Right lobe of liver (tissue), 6 donors: ENCODE data around the gene EEFSEC. TPM values are rescaled to one million over a fixed set of nuclear protein-coding genes. Genes with fewer than 3 reads are reported as not detected.
A peak's percentile ranks its signal among the peaks of the same experiment; 100 is the strongest.

Experiments used
- ATAC-seq, 4 donors: fragments of 200-7000 bp; cut with Tn5 transposase; one replicate each; pipeline ENCODE4 v1.9.1; 2020; ENCODE audit warnings: mild to moderate bottlenecking in 4 of 4, moderate library complexity in 4 of 4
- DNase-seq, 3 donors: peaks; one replicate each; pipeline ENCODE4 v3.0.0-alpha.2; 2020
- H3K27ac ChIP-seq, 3 donors: fragments of 200-600 bp; one replicate each; pipeline ENCODE4 v1.8.0; 2022
- H3K27me3 ChIP-seq, 2 donors: fragments of 200-600 bp; one replicate each; pipeline ENCODE4 v1.8.0; 2022
- H3K36me3 ChIP-seq, 4 donors: fragments of 200-600 bp; sonication (generic) in 1 of 4; one replicate each; pipeline versions ENCODE4 v1.5.1 to v1.8.0; 2017 to 2022; ENCODE audit warnings: control low read depth in 1 of 4
- H3K4me1 ChIP-seq, 4 donors: fragments of 200-600 bp; sonication (generic) in 1 of 4; one replicate each; pipeline versions ENCODE4 v1.5.1 to v1.8.0; 2017 to 2022; ENCODE audit warnings: control low read depth in 1 of 4
- H3K4me3 ChIP-seq, 3 donors: fragments of 200-600 bp; one replicate each; pipeline ENCODE4 v1.8.0; 2022
- H3K9me3 ChIP-seq, 4 donors: fragments of 200-600 bp; sonication (generic) in 1 of 4; one replicate each; pipeline versions ENCODE4 v1.5.1 to v1.8.0; 2017 to 2022; ENCODE audit warnings: control low read depth in 1 of 4
- POLR2A ChIP-seq: fragments of 450-650 bp; IDR thresholded peaks from one replicate; pipeline ENCODE4 v1.6.1; 2017; ENCODE audit warnings: antibody characterized with exemption, mild to moderate bottlenecking
- WGBS: methylation state at CpG from one replicate; pipeline ENCODE4 v1.1.6; 2018; ENCODE audit warnings: low coverage, low lambda C conversion rate; ENCODE audit not compliant: insufficient coverage; ENCODE audit errors: missing lambda C conversion rate; 5-methylcytosine and 5-hydroxymethylcytosine counted together
- intact Hi-C, 2 donors: fragments of 100-400 bp; cut with DNase I; formaldehyde crosslinking; loops; one replicate each; pipeline versions ENCODE4 v1.11.2 to v1.14.1; 2022
- total RNA-seq, 6 experiments: library from RNA; depleted of rRNA in 2 of 6; stranded (reverse); fragments of >200 nt in 2 of 6; fragmentation: NEBNext Ultra II Directional in 3 of 6; extraction: Animal tissue kit (Norgen Biotek cat#: 25700) in 3 of 6; gene quantifications; one replicate each; pipeline versions ENCODE4 v1.1.0 to v1.2.4, GENCODE V29; 2016 to 2023
- TF ChIP-seq, protein P1 (sequence below), 4 donors: fragments of 200-600 bp in 3 of 4; fragments of 450-650 bp in 1 of 4; IDR thresholded peaks; one replicate each; pipeline versions ENCODE4 v1.5.1 to v1.8.0; 2016 to 2022; ENCODE audit warnings: antibody characterized with exemption in 4 of 4, mild to moderate bottlenecking in 2 of 4
- donor health status: DM: no; HTN: yes; CAD: no.
- donor health status: DM: no; HTN: no; CAD: no.
- donor health status: DM: no; HTN: no; CAD: no.
- donor health status: DM: no; HTN: yes; CAD: no.
- donor health status: DM: no; HTN: yes; CAD: no.

The EEFSEC gene
- total RNA-seq, 6 experiments from 2014 or later = 10.1 to 24.0 (median 13.4) TPM

DNA sequence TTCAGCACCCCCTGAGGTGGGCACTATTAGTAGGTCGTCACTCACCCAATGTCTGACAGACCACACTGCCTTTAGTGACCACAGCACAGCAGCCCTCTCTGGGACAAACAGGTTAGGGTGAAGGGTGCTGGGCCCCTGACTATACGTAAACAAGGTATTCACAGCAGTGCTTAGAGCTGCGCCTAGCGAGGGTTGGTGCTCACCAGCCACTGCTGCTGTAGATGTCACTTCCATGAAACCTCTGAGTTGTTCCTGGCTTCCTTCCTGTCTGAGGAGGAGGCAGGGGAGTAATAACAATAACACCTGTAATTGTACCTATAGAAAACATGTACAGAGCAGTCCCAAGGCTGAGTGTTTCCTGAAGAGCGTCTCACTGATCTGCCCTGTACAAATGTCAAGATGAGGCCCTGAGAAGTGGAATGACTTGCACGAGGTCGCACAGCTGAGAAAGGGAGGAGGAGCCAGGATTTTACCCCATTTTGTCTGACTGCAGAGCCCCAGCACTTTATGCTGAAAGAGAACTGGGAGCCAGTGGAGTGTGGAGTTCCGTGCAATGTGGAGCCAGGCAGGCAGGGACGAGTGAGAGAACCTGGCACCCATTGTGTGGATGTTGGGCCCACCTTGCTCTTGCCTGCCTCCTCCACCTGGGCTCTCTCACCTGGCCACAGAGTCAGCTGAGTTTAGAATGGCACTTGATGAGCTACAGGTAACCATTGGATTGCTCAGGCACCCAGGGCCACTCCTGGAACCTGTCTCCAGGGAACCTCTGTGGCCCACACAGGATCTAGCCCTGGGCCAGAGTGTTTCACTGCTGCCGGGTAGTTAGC lies 219.6 kb downstream of the EEFSEC start:
- 100% methylated on average over 2 of the region's 10 CpGs for WGBS
- ATAC-seq = no peak
- intact Hi-C loops = no loop called here
- Histone ChIP-seq H3K27ac (no peak overlapping the region), H3K4me3 (no peak overlapping the region), H3K4me1 (no peaks in the 10 kb centered on the region), H3K27me3 (no peaks in the 10 kb centered on the region), H3K9me3 (no peaks in the 10 kb centered on the region), H3K36me3 (no peaks in the 10 kb centered on the region)
- TF ChIP-seq POLR2A = no peak
- TF ChIP-seq, protein P1, sequence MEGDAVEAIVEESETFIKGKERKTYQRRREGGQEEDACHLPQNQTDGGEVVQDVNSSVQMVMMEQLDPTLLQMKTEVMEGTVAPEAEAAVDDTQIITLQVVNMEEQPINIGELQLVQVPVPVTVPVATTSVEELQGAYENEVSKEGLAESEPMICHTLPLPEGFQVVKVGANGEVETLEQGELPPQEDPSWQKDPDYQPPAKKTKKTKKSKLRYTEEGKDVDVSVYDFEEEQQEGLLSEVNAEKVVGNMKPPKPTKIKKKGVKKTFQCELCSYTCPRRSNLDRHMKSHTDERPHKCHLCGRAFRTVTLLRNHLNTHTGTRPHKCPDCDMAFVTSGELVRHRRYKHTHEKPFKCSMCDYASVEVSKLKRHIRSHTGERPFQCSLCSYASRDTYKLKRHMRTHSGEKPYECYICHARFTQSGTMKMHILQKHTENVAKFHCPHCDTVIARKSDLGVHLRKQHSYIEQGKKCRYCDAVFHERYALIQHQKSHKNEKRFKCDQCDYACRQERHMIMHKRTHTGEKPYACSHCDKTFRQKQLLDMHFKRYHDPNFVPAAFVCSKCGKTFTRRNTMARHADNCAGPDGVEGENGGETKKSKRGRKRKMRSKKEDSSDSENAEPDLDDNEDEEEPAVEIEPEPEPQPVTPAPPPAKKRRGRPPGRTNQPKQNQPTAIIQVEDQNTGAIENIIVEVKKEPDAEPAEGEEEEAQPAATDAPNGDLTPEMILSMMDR (IDR thresholded peaks at IDR 0.05) = no peak
- no peak for DNase-seq

DNA sequence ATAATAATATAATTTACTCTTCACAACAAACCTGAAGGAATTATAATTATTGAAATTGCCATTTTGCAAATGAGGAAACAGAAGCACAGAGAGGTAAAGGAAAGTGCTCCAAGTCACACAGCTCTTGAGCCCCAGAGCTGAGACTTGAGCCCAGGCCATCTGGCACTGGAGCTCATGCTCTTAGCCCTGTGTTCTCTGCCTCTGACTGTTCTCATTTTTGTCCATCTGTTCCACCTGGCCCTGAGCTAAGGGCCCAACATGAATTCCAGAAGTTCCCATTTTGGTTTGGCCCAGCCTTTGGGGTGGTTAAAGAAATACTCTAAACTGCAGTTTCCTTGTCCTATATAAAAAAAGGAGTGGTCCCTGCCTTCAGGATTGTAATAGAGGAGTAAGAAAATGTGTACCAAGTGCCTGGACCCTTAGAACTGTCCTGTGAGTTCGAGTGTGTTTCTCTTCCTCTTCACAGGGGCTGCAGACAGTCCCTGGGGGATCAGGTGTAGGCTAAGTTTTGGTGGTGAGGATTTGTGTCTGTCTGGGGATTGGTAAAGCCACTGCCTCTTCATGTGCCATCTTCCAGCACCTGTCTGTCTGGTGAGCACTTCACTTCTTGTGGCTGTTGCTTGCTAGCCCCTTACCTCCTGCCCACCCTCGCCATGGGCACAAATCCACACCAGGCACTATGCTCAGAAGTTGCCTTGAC lies 221.6 kb downstream of the EEFSEC start:
- no peak for DNase-seq
- H3K4me3 ChIP-seq = no peak overlapping the region
- no peak overlapping the region for H3K27ac ChIP-seq
- H3K36me3 ChIP-seq = no peaks in the 10 kb centered on the region
- peaks cover 0 to 10% (median 2%) of the 10 kb centered on the region in 4 donors for H3K4me1 ChIP-seq
- intact Hi-C loops = no loop called here
- ATAC-seq = no peak
- no peaks in the 10 kb centered on the region for H3K9me3 ChIP-seq
- 95% methylated on average over 2 of the region's 2 CpGs for WGBS
- no peak for TF ChIP-seq POLR2A
- H3K27me3 ChIP-seq = no peaks in the 10 kb centered on the region

DNA sequence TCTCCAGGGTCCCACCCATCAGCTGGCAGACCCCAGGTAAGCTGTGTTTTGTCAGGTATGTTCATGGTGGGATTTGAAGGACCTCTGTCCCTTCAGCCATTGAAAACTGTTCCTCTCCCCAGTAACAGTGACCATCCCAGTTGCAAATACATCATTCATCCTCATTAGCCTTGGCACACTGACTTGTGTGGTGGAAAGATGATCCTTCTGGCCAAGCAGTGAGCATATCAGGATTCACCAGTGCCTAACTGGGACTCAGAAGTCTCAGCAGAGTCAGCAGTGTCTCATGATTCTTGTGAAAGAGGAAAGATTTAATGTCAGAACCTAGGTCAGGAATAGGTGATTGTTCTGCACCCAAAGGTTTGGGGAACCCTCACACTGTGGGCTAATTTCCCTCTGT lies 223.2 kb downstream of the EEFSEC start:
- intact Hi-C loops = no loop called here
- Histone ChIP-seq H3K9me3 (no peaks in the 10 kb centered on the region), H3K4me1 (peaks cover 0 to 10% (median 2%) of the 10 kb centered on the region in 4 donors), H3K27me3 (no peaks in the 10 kb centered on the region), H3K36me3 (no peaks in the 10 kb centered on the region), H3K27ac (no peak overlapping the region), H3K4me3 (no peak overlapping the region)
- ATAC-seq (no peak), DNase-seq (no peak)
- TF ChIP-seq POLR2A = no peak
- TF ChIP-seq, protein P1 (IDR thresholded peaks at IDR 0.05) = no peak

DNA sequence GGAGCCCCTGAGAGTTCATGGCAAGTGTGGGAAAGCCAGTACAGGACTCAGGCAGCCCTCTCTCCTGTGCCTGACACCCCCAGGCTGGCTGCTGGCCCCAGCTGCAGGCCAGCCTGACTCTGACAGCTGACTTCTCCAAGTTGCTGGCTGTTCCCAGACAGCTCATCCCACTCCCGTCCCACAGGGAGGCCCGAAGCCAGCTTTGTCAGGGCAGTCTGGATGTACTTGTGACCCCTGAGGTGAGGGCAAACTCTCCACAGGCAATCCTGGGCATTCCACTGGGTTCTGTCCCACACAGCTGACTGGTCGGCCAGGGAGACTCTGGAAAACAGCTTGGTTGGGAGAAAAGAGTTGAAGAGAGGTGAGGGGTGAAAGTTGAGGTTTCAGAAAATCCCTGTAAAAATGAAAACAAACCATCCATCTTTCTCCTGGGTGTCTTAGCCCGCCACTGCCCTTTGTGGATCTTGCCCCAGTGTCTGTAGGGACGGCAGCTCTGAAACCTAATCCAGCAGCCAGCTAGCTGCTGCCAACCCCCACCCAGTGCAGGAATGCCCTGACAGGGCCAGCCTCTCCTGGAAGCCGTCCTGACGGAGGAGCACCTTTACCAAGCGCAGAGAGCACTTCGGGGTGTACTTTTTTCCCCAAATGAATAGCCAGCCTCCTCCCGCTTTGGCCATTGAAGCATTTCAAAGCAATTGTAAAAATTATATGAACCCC lies 225.5 kb downstream of the EEFSEC start:
- Histone ChIP-seq H3K36me3 (no peaks in the 10 kb centered on the region), H3K9me3 (no peaks in the 10 kb centered on the region), H3K4me3 (no peak overlapping the region), H3K4me1 (peaks cover 0 to 29% (median 12%) of the 10 kb centered on the region in 4 donors), H3K27ac (no peak overlapping the region), H3K27me3 (no peaks in the 10 kb centered on the region)
- DNase-seq (peak; percentile 45 to 79 (median 71)), ATAC-seq (peak; percentile 62 to 87 (median 67))
- intact Hi-C loops = no loop called here
- TF ChIP-seq POLR2A = no peak
- TF ChIP-seq, protein P1 (IDR thresholded peaks at IDR 0.05) = no peak
- WGBS = 60% methylated on average over 6 of the region's 10 CpGs
